ENCODE data around the gene ST14.
"Not testable (repeated sequence)": the region's sequence is repeated elsewhere in the genome, so short reads cannot be mapped to it uniquely, and the experiment has no call there.

ST14 gene

GRCh38 chr11:130209954-130210854 lies 50.6 kb downstream of the ST14 start:
- DNase-seq: no peak

- DNase-seq: no peak
These were observed 51.6 kb downstream of the ST14 start for GRCh38 chr11:130211144-130211543.

GRCh38 chr11:130211781-130212401 lies 52.3 kb downstream of the ST14 start:
- DNase-seq: no peak

- no peak for DNase-seq
These were observed 52.9 kb downstream of the ST14 start for GRCh38 chr11:130212431-130212961.

GRCh38 chr11:130213143-130213978 lies 53.8 kb downstream of the ST14 start:
- DNase-seq: peak; percentile 61

GRCh38 chr11:130213979-130214281 lies 54.3 kb downstream of the ST14 start:
- DNase-seq: no peak

- DNase-seq: no peak
These were observed 55.4 kb downstream of the ST14 start for GRCh38 chr11:130214861-130215530.

- no peak for DNase-seq
These were observed 56.1 kb downstream of the ST14 start for GRCh38 chr11:130215531-130216220.

- no peak for DNase-seq
These were observed 56.6 kb downstream of the ST14 start for GRCh38 chr11:130216221-130216550.

- DNase-seq: no peak
These were observed 57.1 kb downstream of the ST14 start for GRCh38 chr11:130216591-130217132.

- no peak for DNase-seq
These were observed 57.8 kb downstream of the ST14 start for GRCh38 chr11:130217133-130218031.

GRCh38 chr11:130218501-130219070 lies 59.0 kb downstream of the ST14 start:
- no peak for DNase-seq

GRCh38 chr11:130219148-130219547 lies 59.6 kb downstream of the ST14 start:
- no peak for DNase-seq

GRCh38 chr11:130220311-130221035 lies 60.9 kb downstream of the ST14 start:
- DNase-seq: no peak

GRCh38 chr11:130223291-130223971 lies 63.8 kb downstream of the ST14 start:
- no peak for DNase-seq

GRCh38 chr11:130227373-130227772 lies 67.8 kb downstream of the ST14 start:
- no peak for DNase-seq

GRCh38 chr11:130233486-130233885 lies 73.9 kb downstream of the ST14 start:
- not testable (repeated sequence) for DNase-seq

- DNase-seq: not testable (repeated sequence)
These were observed 74.3 kb downstream of the ST14 start for GRCh38 chr11:130233888-130234287.

- DNase-seq: no peak
These were observed 74.7 kb downstream of the ST14 start for GRCh38 chr11:130234315-130234714.
